22Rv1 (cell line): ENCODE data around the gene RFX4.
"Not testable (repeated sequence)": the region's sequence is repeated elsewhere in the genome, so short reads cannot be mapped to it uniquely, and the experiment has no call there.

ENCODE experiments used
- H3K27ac ChIP-seq: fragments of 450-650 bp; 2 replicates; pipeline ENCODE4 v1.5.1; 2017
- CTCF ChIP-seq: fragments of 450-650 bp; IDR thresholded peaks from 2 replicates; pipeline ENCODE4 v1.5.1; 2017; ENCODE audit warnings: mild to moderate bottlenecking
- ZFX ChIP-seq: fragments of 450-650 bp; IDR thresholded peaks from 2 replicates; pipeline ENCODE4 v1.6.1; 2017; ENCODE audit warnings: antibody characterized with exemption, borderline replicate concordance

The RFX4 gene

GRCh38 chr12:106720696-106721095 lies 137.9 kb downstream of the RFX4 start:
- TF ChIP-seq ZFX (no peak), CTCF (no peak)
- no peak overlapping the region for H3K27ac ChIP-seq

- TF ChIP-seq CTCF (no peak), ZFX (no peak)
- H3K27ac ChIP-seq, result no peak overlapping the region
Measured at GRCh38 chr12:106721915-106722314, 139.1 kb downstream of the RFX4 start.

GRCh38 chr12:106722837-106723236 lies 140.0 kb downstream of the RFX4 start:
- no peak for TF ChIP-seq ZFX
- TF ChIP-seq CTCF, result no peak

GRCh38 chr12:106723416-106723815 lies 140.6 kb downstream of the RFX4 start:
- H3K27ac ChIP-seq, result no peak overlapping the region
- TF ChIP-seq ZFX (no peak), CTCF (no peak)

More at GRCh38 chr12:106722837-106723236, 140.0 kb downstream of the RFX4 start:
- H3K27ac ChIP-seq, result no peak overlapping the region

GRCh38 chr12:106724116-106724515 lies 141.3 kb downstream of the RFX4 start:
- TF ChIP-seq CTCF, result no peak
- no peak for TF ChIP-seq ZFX
- H3K27ac ChIP-seq, result no peak overlapping the region

- TF ChIP-seq CTCF (no peak), ZFX (no peak)
- H3K27ac ChIP-seq, result no peak overlapping the region
Measured at GRCh38 chr12:106724934-106725333, 142.1 kb downstream of the RFX4 start.

- not testable (repeated sequence) for H3K27ac ChIP-seq
Measured at GRCh38 chr12:106726603-106727202, 143.9 kb downstream of the RFX4 start.

- no peak overlapping the region for H3K27ac ChIP-seq
- TF ChIP-seq ZFX (no peak), CTCF (no peak)
Measured at GRCh38 chr12:106729611-106730010, 146.8 kb downstream of the RFX4 start.
